GM13977 (cell line): ENCODE measurements around the gene YY1.

Experiments
- DNase-seq: peaks from one replicate; pipeline ENCODE4 v3.0.0; 2012; ENCODE audit warnings: low spot score
- in situ Hi-C: fragments of 300-500 bp; cut with MboI; formaldehyde crosslinking; loops from one replicate; pipeline ENCODE4 v1.12.0; 2022; ENCODE audit warnings: low sequenced_read_pairs, low pct_unique_long_range_greater_than_20kb, mixed read lengths, inconsistent platforms; ENCODE audit not compliant: unreplicated experiment
- TF ChIP-seq, protein P1 (sequence below): IDR thresholded peaks from 2 replicates; pipeline ENCODE4 v1.5.1; 2012; ENCODE audit warnings: mild to moderate bottlenecking, control low read depth; ENCODE audit not compliant: insufficient read depth; ENCODE audit errors: extremely low read depth, missing control alignments

YY1 gene

DNA sequence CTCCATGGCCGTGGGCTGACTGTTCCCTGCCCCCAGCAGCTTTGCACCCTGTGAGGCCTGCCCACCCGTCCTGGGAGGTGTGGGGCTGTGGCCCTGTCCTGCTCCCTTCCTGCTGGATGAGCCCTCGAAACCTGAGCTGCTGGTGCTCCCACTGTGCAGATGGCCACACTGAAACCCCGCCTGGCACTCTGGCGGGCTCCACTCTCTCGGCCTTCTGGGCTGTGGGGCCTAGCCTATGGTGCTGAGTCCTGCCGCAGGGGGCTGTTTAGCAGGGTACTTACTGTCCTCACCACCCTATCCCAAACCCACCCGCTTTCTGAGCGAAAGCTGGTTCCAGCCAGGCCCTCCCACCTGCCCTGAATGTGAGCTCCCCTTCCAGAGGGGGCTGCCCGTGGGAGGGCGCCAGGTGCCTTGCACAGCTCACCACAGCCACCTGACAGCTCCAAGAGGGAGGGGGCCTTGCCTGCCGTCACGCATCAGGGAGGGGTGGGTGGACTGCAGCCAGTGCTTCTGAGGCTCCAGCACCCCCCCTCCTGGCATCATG, 91.5 kb downstream of the YY1 start:
- no peak for DNase-seq

GRCh38 chr14:100332071-100332639, 93.2 kb downstream of the YY1 start:
- in situ Hi-C loops, result no loop called here
- DNase-seq, result no peak
- TF ChIP-seq, protein P1, sequence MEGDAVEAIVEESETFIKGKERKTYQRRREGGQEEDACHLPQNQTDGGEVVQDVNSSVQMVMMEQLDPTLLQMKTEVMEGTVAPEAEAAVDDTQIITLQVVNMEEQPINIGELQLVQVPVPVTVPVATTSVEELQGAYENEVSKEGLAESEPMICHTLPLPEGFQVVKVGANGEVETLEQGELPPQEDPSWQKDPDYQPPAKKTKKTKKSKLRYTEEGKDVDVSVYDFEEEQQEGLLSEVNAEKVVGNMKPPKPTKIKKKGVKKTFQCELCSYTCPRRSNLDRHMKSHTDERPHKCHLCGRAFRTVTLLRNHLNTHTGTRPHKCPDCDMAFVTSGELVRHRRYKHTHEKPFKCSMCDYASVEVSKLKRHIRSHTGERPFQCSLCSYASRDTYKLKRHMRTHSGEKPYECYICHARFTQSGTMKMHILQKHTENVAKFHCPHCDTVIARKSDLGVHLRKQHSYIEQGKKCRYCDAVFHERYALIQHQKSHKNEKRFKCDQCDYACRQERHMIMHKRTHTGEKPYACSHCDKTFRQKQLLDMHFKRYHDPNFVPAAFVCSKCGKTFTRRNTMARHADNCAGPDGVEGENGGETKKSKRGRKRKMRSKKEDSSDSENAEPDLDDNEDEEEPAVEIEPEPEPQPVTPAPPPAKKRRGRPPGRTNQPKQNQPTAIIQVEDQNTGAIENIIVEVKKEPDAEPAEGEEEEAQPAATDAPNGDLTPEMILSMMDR, result no peak

More for the DNA sequence above, 91.5 kb downstream of the YY1 start:
- in situ Hi-C loops, result no loop called here
- TF ChIP-seq, protein P1, result no peak
